Mesothelial cell of epicardium (in vitro differentiated cells): ENCODE data around the gene LMX1A. TPM values are rescaled to one million over a fixed set of nuclear protein-coding genes. Genes with fewer than 3 reads are reported as not detected.

Source experiments
- DNase-seq, 2 experiments: peaks; one replicate each; pipeline ENCODE4 v3.0.0; 2021; ENCODE audit warnings: low spot score in 2 of 2; ENCODE audit not compliant: unreplicated experiment in 2 of 2
- H3K27ac Mint-ChIP-seq: 2 replicates; pipeline ENCODE4 v1.8.0; 2021; ENCODE audit warnings: mixed read lengths
- H3K27me3 Mint-ChIP-seq: 2 replicates; pipeline ENCODE4 v1.8.0; 2021; ENCODE audit warnings: low read depth, mixed read lengths
- H3K36me3 Mint-ChIP-seq: 2 replicates; pipeline ENCODE4 v1.8.0; 2021; ENCODE audit warnings: mixed read lengths
- H3K4me1 Mint-ChIP-seq: 2 replicates; pipeline ENCODE4 v1.8.0; 2021; ENCODE audit warnings: mixed read lengths
- H3K4me3 Mint-ChIP-seq: 2 replicates; pipeline ENCODE4 v1.8.0; 2021; ENCODE audit warnings: mild to moderate bottlenecking, moderate library complexity, mixed read lengths
- H3K9me3 Mint-ChIP-seq: 2 replicates; pipeline ENCODE4 v1.8.0; 2021; ENCODE audit warnings: mixed read lengths
- CTCF ChIP-seq: fragments of 200-600 bp; sonication (generic); IDR thresholded peaks from one replicate; pipeline ENCODE4 v1.5.0; 2021; ENCODE audit warnings: antibody characterized with exemption; ENCODE audit not compliant: unreplicated experiment
- total RNA-seq: library from RNA; stranded (reverse); gene quantifications from 3 replicates; pipeline ENCODE4 v1.2.1, GENCODE V29; 2021

LMX1A gene
- total RNA-seq, 1 donor from 2014 or later, result 0.18 TPM

GRCh38 chr1:165152727-165153126 lies 203.8 kb downstream of the LMX1A start:
- no peak for DNase-seq
- peaks cover 8% of the 10 kb centered on the region for H3K4me1 Mint-ChIP-seq

GRCh38 chr1:165152109-165152508 lies 204.4 kb downstream of the LMX1A start:
- Mint-ChIP-seq H3K27ac (no peak overlapping the region), H3K4me1 (peaks cover 8% of the 10 kb centered on the region), H3K27me3 (peaks cover 75% of the 10 kb centered on the region), H3K4me3 (no peak overlapping the region), H3K9me3 (peaks cover 9% of the 10 kb centered on the region), H3K36me3 (no peaks in the 10 kb centered on the region)
- no peak for TF ChIP-seq CTCF
- DNase-seq, result no peak

More at GRCh38 chr1:165152727-165153126, 203.8 kb downstream of the LMX1A start:
- Mint-ChIP-seq H3K4me3 (no peak overlapping the region), H3K27me3 (peaks cover 75% of the 10 kb centered on the region), H3K27ac (no peak overlapping the region), H3K9me3 (peaks cover 9% of the 10 kb centered on the region), H3K36me3 (no peaks in the 10 kb centered on the region)
- TF ChIP-seq CTCF, result no peak

Other genes starting within 250 kb of the LMX1A start
- gene RXRG, start 88.4 kb upstream of the LMX1A start, total RNA-seq, result 0.99 to 1.1 TPM (median 1.0 TPM) in 3 replicates
- gene LRRC52, start 187.3 kb upstream of the LMX1A start, total RNA-seq, result not detected in 3 replicates